Fibroblast of skin of abdomen (primary cell): ENCODE results near the gene JUND. TPM values are rescaled to one million over a fixed set of nuclear protein-coding genes. Genes with fewer than 3 reads are reported as not detected.
"Not testable (repeated sequence)": the region's sequence is repeated elsewhere in the genome, so short reads cannot be mapped to it uniquely, and the experiment has no call there.

Experiments used
- DNase-seq: peaks from one replicate; pipeline ENCODE4 v3.0.0-alpha.2; 2013
- polyA plus RNA-seq, 2 experiments: library from polyadenylated mRNA; unstranded; fragments of 120-200 nt; gene quantifications; one replicate each; pipeline ENCODE4 v1.2.1, GENCODE V29; 2013; ENCODE audit not compliant: insufficient read length in 2 of 2

JUND gene
- 66.1 TPM for polyA plus RNA-seq (2013, experiment 1 of 2; ENCODE audit: insufficient read length)
- polyA plus RNA-seq (2013, experiment 2 of 2; ENCODE audit: insufficient read length), result 73.2 TPM

DNA sequence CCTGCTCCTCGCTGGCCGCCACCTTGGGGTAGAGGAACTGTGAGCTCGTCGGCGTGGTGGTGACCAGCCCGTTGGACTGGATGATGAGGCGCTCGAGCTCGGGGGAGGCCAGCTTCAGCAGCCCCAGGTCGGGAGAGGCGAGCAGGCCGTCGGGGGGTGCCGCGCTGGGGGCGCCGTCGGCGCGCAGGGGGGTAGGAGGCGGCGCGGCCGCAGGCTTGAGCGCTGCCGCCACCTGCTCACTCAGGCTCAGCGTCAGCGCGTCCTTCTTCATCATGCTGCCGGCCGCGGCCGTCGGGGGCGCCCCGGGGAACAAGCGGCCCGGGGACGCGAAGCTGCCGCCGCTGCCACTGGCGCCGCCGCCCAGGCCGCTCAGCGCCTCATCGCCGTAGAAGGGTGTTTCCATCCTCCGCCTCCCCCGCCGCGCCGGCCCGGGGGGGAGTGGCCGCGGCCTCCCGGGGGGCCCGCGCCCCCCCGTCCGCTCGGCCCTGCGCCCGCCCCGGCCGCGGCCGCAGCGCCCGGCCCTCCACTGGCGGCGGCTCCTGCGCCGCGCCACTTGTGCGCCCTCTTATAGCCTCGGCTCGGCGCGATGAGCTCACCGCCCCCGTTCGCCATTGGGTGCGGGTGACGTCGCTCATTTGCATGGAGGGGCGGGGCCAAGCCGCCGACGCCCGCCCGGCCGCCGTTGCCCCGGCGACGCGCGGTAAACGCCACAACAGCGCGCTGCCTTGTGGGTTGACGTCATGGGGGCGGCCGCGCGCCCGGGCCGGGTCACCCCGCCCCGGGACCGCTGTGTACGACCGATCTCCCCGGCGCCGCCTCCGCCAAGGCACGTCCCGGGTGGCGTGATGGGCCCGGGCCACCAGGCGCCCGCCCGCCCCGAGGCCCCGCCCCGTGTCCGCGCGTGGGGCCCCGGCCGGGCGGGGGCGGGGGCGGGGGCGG lies at the start of gene JUND:
Gene JUND, minus strand, starts transcription at position 541 of the 939 bp plus-strand sequence. Its CDS starts 138 bp downstream, at position 403.
- DNase-seq, result peak; percentile 98

DNA sequence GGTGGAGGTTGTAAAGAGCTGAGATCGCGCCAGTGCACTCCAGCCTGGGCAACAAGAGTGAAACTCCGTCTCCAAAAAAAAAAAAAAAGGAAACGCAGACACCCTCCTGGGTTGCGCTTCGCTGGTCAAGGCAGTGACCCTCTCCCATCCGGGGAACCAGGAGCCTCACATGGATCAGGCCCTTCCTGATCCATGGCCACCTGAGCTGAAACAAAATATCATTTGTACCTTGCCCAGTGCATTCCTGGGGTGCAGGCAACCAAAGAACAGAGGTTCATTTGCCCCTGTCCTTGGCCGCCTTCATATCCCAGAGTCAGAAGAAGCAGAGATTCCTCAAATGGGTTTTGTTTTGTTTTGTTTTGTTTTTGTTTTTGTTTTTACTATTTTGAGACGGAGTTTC lies 49.4 kb upstream of the JUND start:
- DNase-seq, result no peak

DNA sequence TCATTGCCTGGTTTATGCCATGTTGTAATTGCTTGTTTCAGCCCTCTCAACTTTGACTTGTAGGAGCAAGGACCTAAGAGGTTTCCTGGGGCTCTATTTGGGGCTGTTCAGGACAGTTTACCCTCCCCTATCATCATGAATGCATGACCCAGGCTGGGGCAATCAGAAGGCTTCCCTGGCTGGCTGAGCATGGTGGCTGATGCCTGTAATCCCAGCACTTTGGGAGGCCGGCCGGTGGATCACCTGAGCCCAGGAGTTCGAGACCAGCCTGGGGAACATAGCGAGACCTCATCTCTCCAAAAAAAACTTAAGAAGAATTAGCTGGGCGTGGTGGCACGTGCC lies 47.6 kb upstream of the JUND start:
- no peak for DNase-seq

DNA sequence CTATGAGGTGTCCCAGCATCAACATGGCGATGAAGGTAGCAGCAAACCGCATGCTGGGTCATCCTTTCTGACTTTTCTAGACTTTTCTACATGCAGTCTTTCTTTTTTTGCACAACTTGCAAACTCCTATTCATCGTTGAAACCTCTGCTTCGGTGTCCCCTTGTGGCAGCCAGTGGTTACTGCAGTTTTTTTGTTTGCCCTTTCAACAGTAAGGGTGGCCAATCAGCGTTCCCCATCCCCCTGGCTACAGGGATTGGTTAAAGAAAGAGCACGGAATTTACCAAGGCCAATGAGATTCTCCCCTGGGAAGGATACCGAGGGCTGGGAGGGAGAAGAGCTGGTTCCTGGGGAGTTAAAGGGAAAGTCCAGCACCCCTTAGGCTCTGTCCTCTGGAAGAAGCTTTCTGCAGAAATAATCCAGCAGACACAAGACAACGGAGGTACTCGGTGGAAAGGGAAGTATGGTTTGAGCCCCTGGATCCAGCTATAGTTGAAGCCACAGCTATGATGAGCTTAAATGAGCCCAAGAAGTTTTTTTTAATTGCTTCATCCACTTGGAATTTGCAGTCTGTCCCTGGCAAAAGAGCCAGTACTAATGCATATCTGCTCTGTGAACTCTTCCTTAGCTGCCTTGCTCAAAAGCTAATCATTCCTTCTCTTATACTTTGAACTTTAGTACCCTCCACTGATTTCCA lies 47.1 kb upstream of the JUND start:
- DNase-seq, result peak; percentile 97

DNA sequence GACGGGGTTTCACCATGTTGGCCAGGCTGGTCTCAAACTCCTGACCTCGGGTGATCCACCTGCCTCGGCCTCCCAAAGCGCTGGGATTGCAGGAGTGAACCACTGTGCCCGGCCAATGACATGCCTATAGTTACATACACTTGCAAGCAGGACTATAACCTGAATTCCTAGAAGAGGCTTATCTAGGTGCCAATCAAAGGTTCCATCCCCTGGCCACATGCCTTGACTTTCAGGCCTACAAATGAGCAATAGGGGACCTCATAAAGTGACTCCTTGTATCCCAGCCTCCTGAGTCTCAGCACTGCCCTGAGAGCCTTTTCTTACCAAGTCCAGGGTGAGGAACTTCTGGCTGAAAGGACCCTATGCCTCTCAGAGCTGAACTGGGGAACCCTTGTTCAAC lies 45.4 kb upstream of the JUND start:
- no peak for DNase-seq

DNA sequence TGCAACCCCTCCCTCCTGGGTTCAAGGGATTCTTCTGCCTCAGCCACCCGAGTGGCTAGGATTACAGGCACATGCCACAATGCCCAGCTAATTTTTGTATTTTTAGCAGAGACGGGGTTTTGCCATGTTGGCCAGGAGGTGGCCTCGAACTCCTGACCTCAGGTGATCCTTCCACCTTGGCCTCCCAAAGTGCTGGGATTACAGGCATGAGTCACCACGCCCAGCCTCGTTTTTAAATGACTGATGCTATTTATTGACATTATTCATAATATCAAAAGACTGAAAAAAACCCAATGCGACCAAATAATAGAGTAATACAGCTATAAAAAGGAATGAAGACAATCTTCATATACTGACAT lies 42.9 kb upstream of the JUND start:
- DNase-seq, result not testable (repeated sequence)

DNA sequence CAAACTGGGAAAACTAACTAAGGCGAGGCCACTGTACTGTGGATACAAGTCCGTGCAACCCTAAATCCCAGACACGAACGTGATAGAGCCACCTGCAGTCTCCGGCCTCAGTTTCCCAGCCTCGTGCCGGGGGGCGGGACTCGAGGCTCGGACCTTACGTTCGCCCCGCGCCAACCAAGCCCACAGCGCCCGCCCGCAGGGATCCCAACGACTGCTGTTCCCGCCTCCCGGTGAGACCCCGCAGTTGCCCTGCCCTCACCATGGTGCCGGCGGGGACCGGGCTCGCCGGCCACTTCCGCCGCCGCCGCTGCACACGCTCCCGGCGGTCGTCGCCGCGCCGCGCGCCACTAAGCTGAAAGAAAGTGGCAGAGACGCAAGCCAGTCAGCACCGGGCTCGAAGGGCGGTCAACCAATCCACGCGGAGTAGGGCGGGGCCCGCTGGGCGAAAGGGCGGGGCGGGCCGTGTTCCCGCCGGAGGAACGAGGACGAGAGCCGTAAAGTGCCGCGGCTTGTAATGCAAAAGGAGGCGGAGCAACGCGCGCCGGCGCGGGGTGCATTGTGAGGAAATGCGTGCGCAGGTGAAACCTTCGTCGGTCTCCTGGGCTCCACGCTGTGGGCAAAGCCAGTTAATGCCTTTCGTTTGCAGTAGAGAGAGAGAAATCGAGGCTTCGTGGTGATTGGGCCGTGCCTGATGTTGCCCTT lies 41.5 kb upstream of the JUND start, which contains the start of gene LSM4:
Gene LSM4, minus strand, starts transcription at position 318 of the 702 bp plus-strand sequence. Its CDS starts 56 bp downstream, at position 262.
- peak; percentile 97 for DNase-seq

DNA sequence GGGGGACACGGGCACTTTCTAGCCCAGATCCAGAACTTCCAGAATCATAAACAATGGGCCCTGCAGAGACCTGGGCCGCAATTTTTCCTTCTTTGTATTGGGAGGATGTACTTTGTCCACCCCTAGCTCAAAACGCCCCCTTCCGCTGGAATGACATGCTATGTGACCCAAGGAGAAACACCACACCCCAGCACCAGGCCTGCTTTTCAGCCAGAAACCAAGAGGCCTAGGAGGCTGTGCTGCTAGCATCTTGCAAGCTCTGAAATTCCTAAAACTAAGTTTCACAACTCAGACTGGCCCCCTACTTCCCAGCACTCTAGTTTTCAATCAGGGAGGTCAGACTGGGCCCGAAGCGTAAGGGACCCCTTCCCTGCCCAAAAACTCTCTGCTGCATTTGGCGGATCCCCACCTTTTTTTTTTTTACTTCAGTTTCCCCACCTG lies 40.9 kb upstream of the JUND start:
- peak; percentile 60 for DNase-seq

DNA sequence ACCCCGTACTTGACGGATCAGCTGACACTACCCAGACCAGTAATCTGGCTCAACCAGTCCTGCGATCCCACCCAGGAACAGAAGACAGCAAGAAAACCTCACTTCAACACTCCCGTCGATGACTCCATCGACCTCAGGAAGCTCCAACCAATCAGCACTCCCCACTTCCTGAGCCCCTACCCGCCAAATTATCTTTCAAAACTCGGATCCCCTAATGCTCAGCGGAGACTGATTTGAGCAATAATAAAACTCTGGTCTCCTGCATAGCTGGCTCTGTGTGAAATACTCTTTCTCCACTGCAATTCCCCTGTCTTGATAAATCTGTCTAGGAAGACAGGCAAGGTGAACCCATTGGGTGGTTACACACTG lies 40.3 kb upstream of the JUND start:
- DNase-seq, result peak; percentile 41

DNA sequence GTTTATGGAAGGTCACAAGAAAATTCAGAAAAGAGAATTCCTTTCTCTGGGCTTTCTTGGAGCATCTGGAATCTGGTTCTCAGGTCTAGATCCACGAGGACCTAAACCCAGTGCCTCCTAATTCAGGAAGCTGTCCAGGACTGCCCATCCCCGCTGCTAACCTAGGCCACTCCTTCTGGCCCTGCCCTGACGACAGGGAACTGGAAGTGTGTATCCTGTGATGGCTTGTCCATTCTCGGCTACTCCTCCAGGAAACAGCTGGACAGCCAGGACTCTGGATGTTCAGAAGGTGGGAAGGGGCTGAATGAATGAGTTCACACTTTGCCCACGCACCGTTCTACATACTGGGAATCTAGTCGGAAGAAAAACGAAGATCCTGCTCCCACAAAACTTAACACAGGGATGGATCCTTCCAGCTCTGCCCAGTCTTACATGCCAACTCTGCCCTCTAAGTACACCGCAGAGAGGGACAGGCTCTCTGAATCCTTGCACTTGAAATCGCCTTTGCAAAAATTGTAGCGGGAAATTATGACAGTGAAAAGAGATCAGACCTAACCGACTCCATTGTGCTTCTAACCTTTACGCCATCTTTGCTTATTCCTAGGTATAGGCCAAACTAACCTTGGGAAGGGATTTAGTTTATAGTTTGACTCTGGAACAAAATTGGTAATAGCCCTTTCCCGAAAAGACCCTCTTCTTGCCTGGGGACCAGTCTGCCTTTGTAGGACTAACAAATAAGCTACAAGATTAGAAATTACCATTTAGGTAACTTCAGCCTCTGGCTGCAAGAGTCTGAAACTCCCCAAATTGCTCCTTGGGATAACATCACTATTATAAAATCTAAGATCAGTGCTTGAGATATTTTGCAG lies 39.7 kb upstream of the JUND start:
- no peak for DNase-seq

DNA sequence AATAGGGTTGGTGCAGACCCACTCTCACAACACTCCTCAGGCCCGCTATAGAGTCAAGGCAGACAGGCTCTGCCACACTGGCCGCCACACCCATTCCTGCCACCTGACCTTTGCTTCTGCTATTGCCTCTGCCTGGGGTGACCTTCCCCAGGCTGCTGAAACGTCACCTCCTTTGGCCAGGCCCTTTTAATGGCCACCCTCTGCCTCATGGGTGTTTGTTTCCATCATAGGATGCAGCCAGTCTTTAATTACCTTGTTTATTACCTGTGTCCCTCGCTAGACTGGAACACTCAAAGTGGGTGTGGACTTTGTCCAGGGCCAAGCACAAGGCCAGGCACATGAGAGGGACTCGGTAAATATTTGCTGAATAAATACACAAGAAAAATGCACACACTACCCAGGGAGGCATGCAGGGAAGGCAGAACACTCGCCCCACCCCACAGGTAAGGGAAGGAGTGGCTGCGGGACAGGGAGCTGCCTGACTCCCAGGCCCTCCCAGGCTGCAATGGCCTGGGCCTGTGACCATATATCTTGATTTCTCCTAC lies 38.2 kb upstream of the JUND start:
- DNase-seq, result no peak

DNA sequence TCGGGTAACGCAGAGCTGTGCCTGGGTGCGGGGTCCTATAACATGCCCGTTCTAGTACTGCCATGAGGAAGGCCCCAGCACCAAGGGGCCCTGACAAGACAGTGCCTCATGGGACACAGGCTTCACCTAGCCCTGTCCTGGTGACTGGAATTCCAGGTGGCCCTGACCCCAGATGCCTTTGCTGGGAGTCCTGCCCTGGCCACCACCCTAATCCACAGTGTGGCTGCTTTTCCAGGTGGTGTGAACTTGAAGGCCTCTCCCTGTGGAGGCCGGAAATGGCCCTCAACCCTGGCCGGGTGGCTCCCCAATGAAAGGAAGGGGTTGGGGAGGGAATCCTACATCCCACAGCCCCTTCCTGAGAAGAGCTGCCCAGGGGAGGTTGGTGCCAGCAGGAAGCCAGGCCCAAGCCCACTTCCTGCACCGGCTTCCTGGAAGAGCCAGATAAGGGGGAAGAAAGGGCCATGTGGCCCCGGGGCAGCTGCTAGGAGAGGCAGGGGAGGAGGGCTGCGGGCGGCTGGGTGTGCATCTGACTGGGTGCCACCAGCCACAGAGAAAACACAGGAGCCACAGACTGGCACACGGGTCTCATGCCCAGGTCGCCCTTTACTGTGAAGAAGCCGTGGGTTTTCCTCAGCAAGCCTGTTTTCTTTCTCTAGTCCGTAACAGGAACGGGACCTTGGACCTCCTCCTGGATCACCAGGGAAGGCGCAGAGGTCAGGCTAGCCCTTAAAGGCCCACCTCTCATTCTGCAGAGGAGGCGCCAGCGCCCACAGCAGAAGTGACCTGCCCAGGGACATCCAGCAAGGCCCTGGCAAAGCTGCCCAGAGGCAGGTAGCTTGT lies 36.8 kb upstream of the JUND start:
- no peak for DNase-seq

DNA sequence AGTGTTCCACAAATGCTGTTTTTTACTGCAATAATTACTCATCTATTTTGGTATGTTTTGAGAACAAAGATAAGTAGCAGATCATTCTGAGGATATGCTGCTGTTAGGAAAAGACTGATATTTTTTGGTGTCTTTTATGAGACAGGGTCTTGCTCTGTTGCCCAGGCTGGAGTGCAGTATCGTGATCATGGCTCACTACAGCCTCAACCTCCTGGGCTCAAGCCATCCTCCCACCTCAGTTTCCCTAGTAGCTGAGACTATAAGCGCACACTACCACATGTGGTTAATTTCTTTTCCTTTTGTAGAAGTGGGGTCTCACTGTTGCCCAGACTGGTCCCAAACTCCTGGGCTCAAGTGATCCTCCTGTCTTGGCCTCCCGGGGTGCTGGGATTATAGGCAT lies 32.0 kb upstream of the JUND start:
- DNase-seq, result no peak

DNA sequence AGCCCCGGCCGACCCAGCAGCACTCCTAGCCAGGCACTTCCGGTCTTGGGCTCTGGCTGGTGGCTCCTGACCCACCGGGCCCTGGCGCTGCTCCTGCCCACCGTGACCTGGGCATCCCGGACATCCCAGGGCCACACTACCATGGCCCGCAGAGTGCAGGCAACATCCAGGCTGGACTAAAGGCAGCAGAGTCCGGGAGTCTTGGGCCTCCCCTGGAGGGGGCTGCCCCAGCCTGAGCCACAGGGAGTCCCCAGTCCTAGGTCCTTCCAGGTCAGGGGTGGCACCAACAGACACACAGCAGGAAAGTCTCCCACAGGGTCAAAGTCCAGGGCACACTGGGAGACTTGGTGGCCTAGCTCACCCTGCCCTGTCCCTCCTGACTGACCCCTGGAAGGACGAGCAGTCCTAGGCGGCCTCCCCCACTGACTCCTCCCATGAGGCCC lies 30.7 kb upstream of the JUND start:
- DNase-seq, result no peak

DNA sequence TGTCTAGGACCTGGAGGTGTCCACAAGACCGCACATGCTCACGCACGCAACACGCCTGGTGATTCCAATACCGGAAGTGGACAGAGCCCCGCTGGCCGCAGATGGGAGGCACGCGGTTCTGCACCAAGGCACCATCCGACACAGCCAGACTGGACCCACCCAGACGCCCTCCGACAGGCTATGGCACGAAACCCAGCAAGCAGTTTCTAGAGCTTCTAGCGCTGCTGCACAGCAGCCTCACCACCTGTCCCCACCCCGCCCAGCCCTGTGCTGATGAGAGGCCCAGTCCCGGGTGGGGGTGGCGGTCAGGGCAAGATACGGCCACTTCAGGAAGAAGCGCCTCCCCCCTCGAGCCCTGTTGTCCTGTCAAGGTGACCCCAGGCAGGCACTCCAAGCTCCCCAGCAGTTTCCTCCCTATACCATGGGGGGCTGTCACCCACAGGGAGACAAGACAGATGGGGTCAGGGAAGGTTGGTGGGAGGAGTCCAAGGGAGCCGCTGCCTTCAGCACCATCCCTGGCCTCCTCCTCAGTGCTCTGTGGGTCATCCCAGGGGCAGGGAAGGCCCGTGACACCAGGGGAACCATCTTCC lies 30.2 kb upstream of the JUND start:
- no peak for DNase-seq

DNA sequence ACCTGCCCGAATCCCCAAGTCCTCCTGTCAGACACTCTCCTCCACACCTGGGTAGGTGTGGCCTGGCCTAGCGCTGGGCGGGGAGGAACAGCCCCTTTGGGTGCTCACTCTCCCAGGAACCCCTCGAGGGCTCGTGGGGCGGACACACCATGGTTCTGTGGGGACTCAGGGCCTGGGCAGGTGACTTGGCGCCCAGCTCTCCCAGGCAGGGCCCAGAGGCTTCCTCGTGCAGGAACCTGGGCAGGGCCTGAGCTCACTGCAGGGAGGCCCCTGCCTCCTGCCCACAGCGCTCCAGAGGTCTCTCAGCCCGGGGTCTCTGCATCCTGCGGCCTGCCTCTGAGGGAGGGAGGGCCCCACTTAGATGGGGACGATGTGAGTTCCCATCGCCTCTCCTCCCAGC lies 29.5 kb upstream of the JUND start:
- DNase-seq, result no peak

DNA sequence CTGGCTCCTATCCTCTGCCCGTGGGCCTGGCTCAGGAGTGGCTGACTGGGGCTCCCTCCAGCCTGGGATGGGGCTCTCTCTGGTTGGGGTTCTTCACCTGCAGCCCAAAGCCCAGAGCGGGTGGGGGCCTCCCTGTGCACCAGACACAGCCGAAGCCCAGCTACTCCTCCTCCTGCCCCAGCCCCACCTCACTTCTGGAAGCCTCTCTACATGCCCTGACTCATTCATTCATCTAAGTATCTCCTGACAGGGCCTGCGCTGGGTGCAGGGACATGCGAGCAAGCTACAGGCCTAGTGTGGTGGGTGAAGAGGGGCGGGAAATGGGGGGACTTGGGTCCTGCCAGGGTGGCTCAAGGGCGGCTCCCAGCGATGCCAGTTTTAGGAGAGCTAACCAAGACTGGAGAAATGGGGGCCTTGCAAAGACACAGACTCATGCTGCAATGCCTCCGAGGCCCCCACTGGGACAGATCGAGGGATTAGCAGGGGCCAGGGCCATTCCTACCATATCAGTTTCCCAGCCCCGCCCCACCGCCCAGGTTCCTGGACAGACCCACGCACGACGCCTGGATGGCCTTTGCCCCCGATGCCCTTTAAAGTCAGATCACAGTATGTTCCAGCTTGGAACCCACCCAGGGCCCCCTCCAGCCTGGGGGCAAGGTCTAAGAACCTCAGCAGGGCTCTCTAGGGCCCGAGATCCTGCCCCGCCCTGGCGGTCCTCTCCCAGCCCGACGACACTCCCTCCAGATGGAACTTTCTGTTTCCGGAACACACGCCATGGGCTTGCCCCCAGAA lies 28.9 kb upstream of the JUND start:
- no peak for DNase-seq

DNA sequence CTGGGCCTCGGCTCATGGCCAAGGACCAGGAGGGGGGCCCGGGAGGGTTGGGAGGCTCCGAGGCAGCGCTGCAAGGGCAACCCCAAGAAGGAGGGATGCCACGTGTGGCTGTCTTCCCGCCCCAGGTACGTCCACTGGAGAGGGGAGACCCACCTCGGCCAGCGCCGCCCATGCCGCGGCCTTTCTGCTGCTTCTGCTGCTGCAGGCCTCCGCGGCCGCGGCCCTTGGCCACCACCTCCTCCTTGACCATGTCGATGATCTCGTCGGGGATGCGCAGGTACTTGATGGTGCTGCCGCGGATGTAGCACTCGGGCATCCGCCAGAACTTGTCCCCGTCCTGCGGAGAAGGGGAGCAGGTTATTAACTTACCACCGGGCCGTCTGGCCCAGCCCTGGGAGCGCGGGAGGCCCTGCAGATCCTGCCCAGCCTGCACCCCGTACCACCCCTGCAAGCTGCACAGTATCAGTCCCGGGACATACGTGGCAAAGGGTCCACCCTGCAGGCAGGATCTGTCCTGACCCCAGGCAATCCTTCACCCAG lies 28.2 kb upstream of the JUND start:
- DNase-seq, result no peak

DNA sequence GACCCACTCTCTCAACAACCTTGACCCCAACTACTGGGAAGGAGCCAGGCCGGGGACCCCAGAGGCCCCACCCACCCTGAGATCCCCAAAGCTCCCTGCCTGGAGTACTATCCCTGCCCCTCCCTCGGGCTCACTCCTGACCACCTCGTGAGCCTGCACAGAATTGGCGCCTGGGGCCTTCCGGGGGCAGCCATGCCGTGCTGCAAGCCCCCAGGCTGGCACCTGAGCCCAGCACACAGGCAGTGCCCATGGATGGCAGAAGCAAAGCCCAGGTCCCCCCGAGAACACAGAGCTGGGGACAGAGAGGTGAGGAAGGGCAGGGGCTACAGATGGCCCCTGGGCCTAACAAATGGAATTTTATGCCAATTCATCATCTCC lies 27.5 kb upstream of the JUND start:
- no peak for DNase-seq
